ENCODE data around the gene ANXA8.

ANXA8 gene

GRCh38 chr10:47454780-47455058 is 29.2 kb downstream of the ANXA8 start:
- TF ChIP-seq, protein P1, sequence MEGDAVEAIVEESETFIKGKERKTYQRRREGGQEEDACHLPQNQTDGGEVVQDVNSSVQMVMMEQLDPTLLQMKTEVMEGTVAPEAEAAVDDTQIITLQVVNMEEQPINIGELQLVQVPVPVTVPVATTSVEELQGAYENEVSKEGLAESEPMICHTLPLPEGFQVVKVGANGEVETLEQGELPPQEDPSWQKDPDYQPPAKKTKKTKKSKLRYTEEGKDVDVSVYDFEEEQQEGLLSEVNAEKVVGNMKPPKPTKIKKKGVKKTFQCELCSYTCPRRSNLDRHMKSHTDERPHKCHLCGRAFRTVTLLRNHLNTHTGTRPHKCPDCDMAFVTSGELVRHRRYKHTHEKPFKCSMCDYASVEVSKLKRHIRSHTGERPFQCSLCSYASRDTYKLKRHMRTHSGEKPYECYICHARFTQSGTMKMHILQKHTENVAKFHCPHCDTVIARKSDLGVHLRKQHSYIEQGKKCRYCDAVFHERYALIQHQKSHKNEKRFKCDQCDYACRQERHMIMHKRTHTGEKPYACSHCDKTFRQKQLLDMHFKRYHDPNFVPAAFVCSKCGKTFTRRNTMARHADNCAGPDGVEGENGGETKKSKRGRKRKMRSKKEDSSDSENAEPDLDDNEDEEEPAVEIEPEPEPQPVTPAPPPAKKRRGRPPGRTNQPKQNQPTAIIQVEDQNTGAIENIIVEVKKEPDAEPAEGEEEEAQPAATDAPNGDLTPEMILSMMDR (IDR thresholded peaks at IDR 0.05), result no peak
- no peak overlapping the region for H3K27ac ChIP-seq
- H3K4me3 ChIP-seq (ENCODE audit: low read depth in 1 of 2, low read length in 1 of 2), result no peak overlapping the region
- no peaks in the 10 kb centered on the region for H3K36me3 ChIP-seq
- no peaks in the 10 kb centered on the region for H3K4me1 ChIP-seq (ENCODE audit: control insufficient read depth in 1 of 2, insufficient read depth in 1 of 2, low read depth in 1 of 2, low read length in 1 of 2)
- no peaks in the 10 kb centered on the region for H3K27me3 ChIP-seq
- H3K9me3 ChIP-seq, result no peaks in the 10 kb centered on the region

- Histone ChIP-seq H3K9me3 (no peaks in the 10 kb centered on the region), H3K36me3 (no peaks in the 10 kb centered on the region), H3K4me1 (ENCODE audit: control insufficient read depth in 1 of 2, insufficient read depth in 1 of 2, low read depth in 1 of 2, low read length in 1 of 2) (no peaks in the 10 kb centered on the region), H3K27ac (no peak overlapping the region), H3K27me3 (no peaks in the 10 kb centered on the region), H3K4me3 (ENCODE audit: low read depth in 1 of 2, low read length in 1 of 2) (no peak overlapping the region)
- TF ChIP-seq, protein P1 (IDR thresholded peaks at IDR 0.05), result no peak
These were observed 29.7 kb downstream of the ANXA8 start for GRCh38 chr10:47454008-47454779.

DNA sequence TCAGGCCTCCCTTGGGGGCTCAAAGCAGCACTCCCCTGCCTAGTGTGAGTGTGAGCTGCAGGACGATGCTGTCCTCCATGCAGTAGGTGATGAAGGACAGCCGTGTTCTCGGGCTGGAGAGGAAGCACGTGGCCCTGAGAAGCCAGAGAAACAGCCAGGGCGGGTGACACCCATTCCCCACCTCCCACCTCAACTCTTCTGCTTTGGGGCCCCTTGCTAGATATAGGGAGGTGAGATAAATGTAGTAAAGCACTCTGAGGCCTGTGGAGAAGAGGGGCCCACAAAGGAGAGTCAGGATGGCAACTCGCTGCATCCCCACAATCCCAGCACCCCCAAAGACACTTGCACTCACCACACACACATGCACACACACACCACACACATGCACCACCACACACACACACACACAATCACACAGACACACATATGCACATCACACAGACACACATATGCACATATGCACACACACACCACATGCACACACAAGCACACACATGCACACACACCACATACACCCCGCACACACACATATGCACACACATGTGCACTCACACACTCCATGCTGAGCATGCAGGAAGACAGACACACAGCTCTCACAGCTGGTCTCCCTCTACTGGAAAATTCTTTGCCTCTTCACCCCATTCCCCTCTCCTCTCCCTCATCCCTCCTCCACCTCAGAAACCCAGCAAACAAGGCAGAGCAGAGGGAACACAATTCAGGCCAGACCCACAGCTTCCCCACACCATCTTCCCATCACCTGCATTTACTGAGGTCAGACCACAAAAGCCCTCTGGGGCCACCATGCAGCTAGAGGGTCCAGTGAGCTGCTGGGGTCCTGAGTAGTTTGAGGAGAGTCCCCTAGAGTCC is 30.5 kb downstream of the ANXA8 start:
- H3K4me3 ChIP-seq (ENCODE audit: low read depth in 1 of 2, low read length in 1 of 2), result no peak overlapping the region
- no peaks in the 10 kb centered on the region for H3K9me3 ChIP-seq
- H3K4me1 ChIP-seq (ENCODE audit: control insufficient read depth in 1 of 2, insufficient read depth in 1 of 2, low read depth in 1 of 2, low read length in 1 of 2), result no peaks in the 10 kb centered on the region
- H3K36me3 ChIP-seq, result no peaks in the 10 kb centered on the region
- no peaks in the 10 kb centered on the region for H3K27me3 ChIP-seq
- TF ChIP-seq, protein P1 (IDR thresholded peaks at IDR 0.05), result no peak
- H3K27ac ChIP-seq, result no peak overlapping the region

DNA sequence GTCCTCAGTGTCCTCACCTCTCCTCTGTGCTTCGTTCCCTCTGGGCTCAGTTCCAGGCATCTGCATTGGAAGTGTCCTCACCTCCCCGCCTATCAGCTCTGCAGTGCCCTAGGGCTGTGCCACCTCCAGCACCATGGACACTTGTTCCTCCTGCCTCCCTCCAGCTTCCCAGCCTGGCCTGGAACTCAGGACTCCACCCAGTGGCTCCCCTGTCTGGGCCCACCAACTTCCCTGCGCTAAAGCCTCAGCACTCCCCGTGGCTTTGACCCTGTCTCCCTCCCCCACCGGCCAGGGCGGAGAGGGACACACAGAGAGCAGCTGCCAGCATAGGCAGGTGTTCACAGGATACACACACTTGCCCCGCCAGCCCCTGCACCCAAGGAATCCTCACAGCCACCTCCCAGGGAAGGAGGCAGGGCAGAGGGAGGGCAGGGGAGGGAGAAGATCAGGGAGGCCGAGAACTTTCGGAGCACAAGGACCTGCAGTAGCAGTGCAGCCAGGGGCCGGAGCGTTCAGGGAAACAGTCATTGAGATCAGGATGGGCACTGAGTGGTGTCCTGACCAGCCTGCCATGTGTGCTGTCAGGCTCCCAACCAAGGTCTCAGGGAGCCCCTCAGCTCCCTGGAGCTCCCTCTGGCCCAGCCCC is 31.3 kb downstream of the ANXA8 start:
- Histone ChIP-seq H3K9me3 (no peaks in the 10 kb centered on the region), H3K27me3 (no peaks in the 10 kb centered on the region), H3K27ac (no peak overlapping the region), H3K36me3 (no peaks in the 10 kb centered on the region), H3K4me3 (ENCODE audit: low read depth in 1 of 2, low read length in 1 of 2) (no peak overlapping the region), H3K4me1 (ENCODE audit: control insufficient read depth in 1 of 2, insufficient read depth in 1 of 2, low read depth in 1 of 2, low read length in 1 of 2) (no peaks in the 10 kb centered on the region)
- TF ChIP-seq, protein P1 (IDR thresholded peaks at IDR 0.05), result no peak

- Histone ChIP-seq H3K36me3 (no peaks in the 10 kb centered on the region), H3K27me3 (no peaks in the 10 kb centered on the region), H3K4me3 (ENCODE audit: low read depth in 1 of 2, low read length in 1 of 2) (no peak overlapping the region), H3K27ac (no peak overlapping the region), H3K9me3 (no peaks in the 10 kb centered on the region), H3K4me1 (ENCODE audit: control insufficient read depth in 1 of 2, insufficient read depth in 1 of 2, low read depth in 1 of 2, low read length in 1 of 2) (no peaks in the 10 kb centered on the region)
- TF ChIP-seq, protein P1 (IDR thresholded peaks at IDR 0.05), result no peak
These were observed 31.9 kb downstream of the ANXA8 start for GRCh38 chr10:47451998-47452494.

Measured in neutrophil (primary cell).